DOHH2 (cell line): ENCODE measurements around the gene NUP210.

Experiments used
- H3F3A ChIP-seq: fragments of 200-600 bp; sonication (generic), shearing (Covaris generic); 2 replicates; pipeline ENCODE4 v1.6.0; 2016; ENCODE audit warnings: antibody characterized with exemption, mild to moderate bottlenecking; ENCODE audit not compliant: control insufficient read depth, insufficient read depth
- H3K27ac ChIP-seq: fragments of 200-600 bp; sonication (generic); 2 replicates; pipeline ENCODE4 v1.5.1; 2014; ENCODE audit warnings: low read depth, mild to moderate bottlenecking, low read length, moderate library complexity
- H3K27me3 ChIP-seq: fragments of 200-600 bp; sonication (generic); 2 replicates; pipeline ENCODE4 v1.6.1; 2014; ENCODE audit warnings: mild to moderate bottlenecking, low read length, mixed read lengths; ENCODE audit not compliant: control insufficient read depth
- H3K36me3 ChIP-seq: fragments of 200-600 bp; sonication (generic); 2 replicates; pipeline ENCODE4 v1.6.1; 2014; ENCODE audit warnings: mild to moderate bottlenecking, low read length, moderate library complexity, mixed read lengths; ENCODE audit not compliant: control insufficient read depth
- H3K4me1 ChIP-seq: fragments of 200-600 bp; sonication (generic); 2 replicates; pipeline ENCODE4 v1.6.1; 2014; ENCODE audit warnings: mild to moderate bottlenecking, low read length, mixed read lengths; ENCODE audit not compliant: control insufficient read depth
- H3K4me2 ChIP-seq: fragments of 200-600 bp; sonication (generic); 2 replicates; pipeline ENCODE4 v1.6.0; 2014; ENCODE audit warnings: mild to moderate bottlenecking, low read length, moderate library complexity
- H3K4me3 ChIP-seq: fragments of 200-600 bp; sonication (generic); 2 replicates; pipeline ENCODE4 v1.5.1; 2014; ENCODE audit warnings: mild to moderate bottlenecking, low read length, mixed read lengths
- H3K79me2 ChIP-seq: fragments of 200-600 bp; sonication (generic); 2 replicates; pipeline ENCODE4 v1.6.1; 2014; ENCODE audit warnings: mild to moderate bottlenecking, low read length, mixed read lengths; ENCODE audit not compliant: control insufficient read depth
- H3K9me2 ChIP-seq: fragments of 200-600 bp; sonication (generic); replicated peaks from 2 replicates; pipeline ENCODE4 v1.6.1; 2014; ENCODE audit warnings: mild to moderate bottlenecking, low read length, mixed read lengths; ENCODE audit not compliant: control insufficient read depth
- H3K9me3 ChIP-seq: fragments of 200-600 bp; sonication (generic); 2 replicates; pipeline ENCODE4 v1.6.1; 2014; ENCODE audit warnings: antibody characterized with exemption, low read length, mixed read lengths; ENCODE audit not compliant: control insufficient read depth, insufficient read depth
- H4K20me1 ChIP-seq: fragments of 200-600 bp; sonication (generic); 2 replicates; pipeline ENCODE4 v1.6.0; 2014; ENCODE audit warnings: low read depth, mild to moderate bottlenecking, antibody characterized with exemption, low read length, moderate library complexity; ENCODE audit not compliant: control insufficient read depth, insufficient read depth
- CTCF ChIP-seq: fragments of 200-600 bp; sonication (generic); IDR thresholded peaks from one replicate; pipeline ENCODE4 v1.5.1; 2014; ENCODE audit warnings: antibody characterized with exemption, mild to moderate bottlenecking, low read depth, low read length; ENCODE audit not compliant: poor library complexity, severe bottlenecking
- EZH2phosphoT487 ChIP-seq: fragments of 200-600 bp; sonication (generic); IDR thresholded peaks from 2 replicates; pipeline ENCODE4 v1.6.1; 2017; ENCODE audit warnings: borderline replicate concordance, mild to moderate bottlenecking, antibody characterized with exemption, low read length, moderate library complexity, mixed read lengths

Gene NUP210

GRCh38 chr3:13403213-13403819, 16.8 kb downstream of the NUP210 start:
- no peaks in the 10 kb centered on the region for H3K4me1 ChIP-seq
- peaks cover 54% of the 10 kb centered on the region for H4K20me1 ChIP-seq
- peaks cover 83% of the 10 kb centered on the region for H3K36me3 ChIP-seq
- no peak overlapping the region for H3K27ac ChIP-seq
- no peak overlapping the region for H3K4me3 ChIP-seq
- H3K9me3 ChIP-seq: no peaks in the 10 kb centered on the region
- peaks cover 98% of the 10 kb centered on the region for H3K79me2 ChIP-seq
- H3K9me2 ChIP-seq: no peaks in the 10 kb centered on the region
- no peak overlapping the region for H3K4me2 ChIP-seq
- peaks cover 5% of the 10 kb centered on the region for H3F3A ChIP-seq
- no peak for TF ChIP-seq CTCF
- TF ChIP-seq EZH2phosphoT487: no peak
- no peaks in the 10 kb centered on the region for H3K27me3 ChIP-seq

GRCh38 chr3:13401149-13401548, 19.0 kb downstream of the NUP210 start:
- no peak overlapping the region for H3K4me2 ChIP-seq
- H3K27me3 ChIP-seq: no peaks in the 10 kb centered on the region
- no peaks in the 10 kb centered on the region for H3K4me1 ChIP-seq
- TF ChIP-seq EZH2phosphoT487 (no peak), CTCF (no peak)
- H3K36me3 ChIP-seq: peaks cover 80% of the 10 kb centered on the region
- peaks cover 94% of the 10 kb centered on the region for H3K79me2 ChIP-seq
- H3K9me2 ChIP-seq: no peaks in the 10 kb centered on the region
- H4K20me1 ChIP-seq: peaks cover 42% of the 10 kb centered on the region; the same call in 1 of the 2 replicates
- peaks cover 5% of the 10 kb centered on the region for H3F3A ChIP-seq
- no peak overlapping the region for H3K27ac ChIP-seq
- no peaks in the 10 kb centered on the region for H3K9me3 ChIP-seq
- no peak overlapping the region for H3K4me3 ChIP-seq

DNA sequence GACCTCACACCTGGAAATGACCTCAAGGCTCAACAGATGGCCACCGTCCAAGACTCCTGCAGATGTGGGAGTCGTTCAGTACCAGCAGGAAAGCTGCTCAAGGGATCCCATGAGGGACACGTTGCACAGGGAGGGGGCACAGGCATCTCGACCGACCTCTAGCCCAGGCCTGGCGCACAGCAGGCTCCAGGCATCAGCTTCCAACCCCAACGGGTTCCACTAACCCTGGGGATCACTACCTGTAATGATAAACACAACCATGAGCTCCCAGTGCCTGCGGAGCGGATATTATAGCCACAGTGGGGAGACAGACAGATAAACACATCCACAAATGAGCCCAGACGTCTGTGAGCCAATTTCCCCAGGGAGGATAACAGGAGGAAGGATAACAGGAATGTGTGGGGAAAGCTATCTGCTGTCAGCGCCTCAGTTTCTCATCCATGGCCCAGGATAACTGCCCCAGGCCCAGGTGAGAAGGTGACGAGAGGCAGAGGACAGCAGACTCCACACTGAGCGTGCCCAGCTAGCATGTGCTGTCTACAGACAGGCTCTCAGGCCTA, 19.9 kb downstream of the NUP210 start:
- H3K79me2 ChIP-seq: peaks cover 90% of the 10 kb centered on the region

More for the DNA sequence above, 19.9 kb downstream of the NUP210 start:
- Histone ChIP-seq H3K4me3 (no peak overlapping the region), H3K27ac (no peak overlapping the region), H3K9me3 (no peaks in the 10 kb centered on the region), H3K9me2 (no peaks in the 10 kb centered on the region), H3K4me1 (no peaks in the 10 kb centered on the region), H3K27me3 (no peaks in the 10 kb centered on the region), H4K20me1 (peaks cover 39% of the 10 kb centered on the region; the same call in 1 of the 2 replicates), H3F3A (peaks cover 5% of the 10 kb centered on the region), H3K4me2 (no peak overlapping the region), H3K36me3 (peaks cover 83% of the 10 kb centered on the region)
- TF ChIP-seq CTCF (no peak), EZH2phosphoT487 (no peak)
